M059J (cell line): ENCODE data around the gene ARHGAP42. TPM values are rescaled to one million over a fixed set of nuclear protein-coding genes. Genes with fewer than 3 reads are reported as not detected.

Source experiments
- DNase-seq: peaks from one replicate; pipeline ENCODE4 v3.0.0-alpha.2; 2012; ENCODE audit warnings: low read depth
- total RNA-seq: library from RNA; depleted of rRNA; stranded (reverse); fragments of >200 nt; shearing (Covaris generic); gene quantifications from 2 replicates; pipeline ENCODE4 v1.2.3, GENCODE V29; 2014

The ARHGAP42 gene
- total RNA-seq, 1 experiment from 2014 or later, result 5.9 TPM

DNA sequence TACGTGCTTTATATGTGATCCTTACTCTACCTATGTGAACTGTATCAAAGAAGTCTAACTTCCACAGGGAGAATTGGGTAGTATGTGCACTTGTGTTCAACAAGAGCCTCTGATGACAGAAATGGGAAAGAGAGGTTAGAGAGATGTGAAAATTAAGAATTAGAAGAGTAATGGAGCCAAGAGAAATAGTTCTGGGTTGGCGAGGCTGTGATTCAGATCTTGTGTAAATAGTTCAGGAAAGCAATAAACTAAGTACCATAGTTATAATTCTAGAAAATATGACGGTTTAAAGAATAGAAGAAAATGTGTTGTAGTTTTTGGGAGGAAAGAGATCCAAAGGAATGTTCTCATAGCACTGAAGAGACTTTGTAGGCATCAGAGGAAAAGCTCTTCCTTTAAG is 112.4 kb downstream of the ARHGAP42 start:
- DNase-seq, result no peak

DNA sequence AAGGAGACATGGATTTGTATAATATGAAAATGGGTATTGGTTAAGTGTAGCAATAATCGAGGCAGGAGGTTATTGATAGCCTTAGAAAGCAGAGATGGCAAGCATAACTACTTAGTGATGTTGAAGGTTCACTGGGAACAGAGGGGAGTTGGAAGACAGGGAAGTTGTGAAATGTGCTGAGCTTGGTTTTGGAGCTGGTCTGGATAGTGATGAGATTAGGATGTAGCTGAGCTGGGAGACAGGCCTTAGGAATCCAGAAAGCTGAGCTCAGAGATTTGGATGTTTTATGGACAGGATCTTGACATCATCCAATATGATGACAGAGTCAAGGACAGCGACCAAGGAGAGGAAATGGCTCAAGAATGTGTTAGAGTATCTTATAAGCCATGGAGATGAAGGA is 113.1 kb downstream of the ARHGAP42 start:
- no peak for DNase-seq

DNA sequence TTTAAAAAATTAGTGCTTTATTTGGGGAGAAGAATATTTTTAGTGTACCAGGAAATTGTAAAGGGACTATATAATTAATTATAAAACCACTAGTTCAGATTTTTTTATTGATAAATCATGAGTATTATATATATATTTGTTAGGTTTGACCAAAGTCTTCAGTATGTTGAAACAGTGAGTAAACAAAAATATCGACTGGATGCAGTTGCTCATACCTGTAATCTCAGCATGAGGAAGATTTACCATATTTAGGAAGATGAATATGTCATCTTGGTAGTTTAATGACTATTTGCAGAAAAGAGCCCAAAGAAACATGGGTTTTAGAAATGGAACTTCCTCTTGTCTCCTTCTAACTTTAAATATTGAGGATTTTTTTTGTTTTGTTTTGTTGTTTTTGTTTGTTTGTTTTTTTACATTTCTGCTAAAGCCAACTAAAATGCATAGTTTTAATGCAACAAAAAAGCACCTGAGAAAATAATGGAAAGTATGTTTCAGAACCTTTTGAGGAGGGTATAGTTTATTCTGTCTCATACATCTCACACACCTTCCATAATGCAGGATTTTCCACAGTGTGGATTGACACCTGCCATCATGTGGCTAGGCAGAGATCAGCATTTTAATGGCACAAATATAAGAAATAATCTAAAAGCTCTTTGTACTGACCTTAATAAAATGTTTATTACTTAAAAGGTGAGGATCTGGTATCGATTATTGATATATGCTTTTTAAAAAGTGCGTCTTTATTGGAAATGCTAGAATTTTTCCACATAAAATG is 114.3 kb downstream of the ARHGAP42 start:
- no peak for DNase-seq

DNA sequence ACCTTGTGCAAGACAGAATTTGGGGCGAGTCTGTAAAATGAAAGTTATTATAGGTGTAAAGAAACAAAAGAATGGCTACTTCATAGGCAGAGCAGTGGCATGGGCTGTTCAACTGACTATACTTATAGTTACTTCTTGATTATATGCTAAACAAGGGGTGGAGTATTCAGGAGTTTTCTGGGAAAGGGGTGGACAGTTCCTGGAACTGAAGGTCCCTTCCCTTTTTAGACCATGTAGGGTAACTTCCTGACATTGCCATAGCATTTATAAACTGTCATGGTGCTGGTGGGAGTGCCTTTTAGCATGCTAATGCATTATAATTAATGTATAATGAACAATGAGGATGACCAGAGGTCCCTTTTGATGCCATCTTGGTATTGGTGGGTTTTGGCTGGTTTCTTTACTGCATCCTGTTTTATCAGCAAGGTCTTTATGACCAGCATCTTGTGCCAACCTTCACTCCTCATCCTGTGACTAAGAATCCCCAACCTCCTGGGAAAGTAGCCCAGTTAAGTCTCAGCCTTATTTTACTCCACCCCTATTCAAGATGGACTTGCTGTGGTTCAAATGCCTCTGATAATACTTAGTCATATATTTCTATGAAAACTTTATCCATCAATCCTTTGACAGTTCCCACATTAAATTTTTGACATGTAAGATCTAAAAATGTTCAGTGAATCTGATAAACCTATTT is 118.6 kb downstream of the ARHGAP42 start:
- peak; percentile 81 for DNase-seq

DNA sequence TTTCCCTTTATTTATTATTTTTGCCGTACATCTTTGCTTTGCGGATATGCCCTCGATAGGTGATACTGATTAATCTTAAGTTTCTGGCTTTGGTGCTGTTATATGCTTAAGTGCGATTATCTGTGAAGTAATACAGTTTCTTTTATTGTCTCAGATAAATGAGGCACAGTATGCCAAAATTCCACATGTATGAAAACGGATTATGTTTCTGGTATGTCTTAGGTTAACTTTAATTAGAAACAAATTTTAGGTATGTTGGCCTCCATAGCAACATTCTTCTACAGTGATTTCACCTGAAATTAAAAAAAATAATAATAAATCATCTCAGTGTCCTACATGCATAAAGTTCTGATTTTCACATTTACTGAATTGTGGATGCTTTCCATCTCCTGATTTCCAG is 119.2 kb downstream of the ARHGAP42 start:
- DNase-seq, result no peak

DNA sequence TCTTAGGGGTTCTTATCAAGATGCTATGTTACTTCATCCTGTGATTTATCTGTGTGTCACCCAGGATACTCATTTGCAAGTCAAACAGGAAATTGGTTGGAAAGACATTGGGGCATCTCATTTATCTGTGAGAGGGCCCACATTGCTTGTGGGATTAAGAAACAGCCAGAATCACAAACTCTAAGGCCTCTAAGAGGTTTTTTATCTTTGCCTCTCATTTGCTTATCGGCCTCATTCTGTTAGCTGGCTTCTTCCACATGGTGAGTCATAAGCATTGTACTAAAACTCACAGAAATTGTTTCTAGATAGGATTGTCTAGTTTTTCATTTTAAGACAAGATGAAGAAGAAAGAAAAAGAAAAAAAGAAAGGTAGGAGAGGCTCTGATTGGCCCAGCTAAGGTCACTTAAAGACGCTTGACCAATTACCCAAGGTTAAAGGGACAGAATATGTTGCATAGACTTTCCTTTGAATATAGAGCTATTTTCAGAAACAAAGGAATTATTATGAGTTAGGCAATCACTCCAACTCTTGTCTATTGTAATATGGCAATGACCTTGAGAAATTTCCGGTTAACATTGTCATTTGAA is 121.9 kb downstream of the ARHGAP42 start:
- DNase-seq, result peak; percentile 83

DNA sequence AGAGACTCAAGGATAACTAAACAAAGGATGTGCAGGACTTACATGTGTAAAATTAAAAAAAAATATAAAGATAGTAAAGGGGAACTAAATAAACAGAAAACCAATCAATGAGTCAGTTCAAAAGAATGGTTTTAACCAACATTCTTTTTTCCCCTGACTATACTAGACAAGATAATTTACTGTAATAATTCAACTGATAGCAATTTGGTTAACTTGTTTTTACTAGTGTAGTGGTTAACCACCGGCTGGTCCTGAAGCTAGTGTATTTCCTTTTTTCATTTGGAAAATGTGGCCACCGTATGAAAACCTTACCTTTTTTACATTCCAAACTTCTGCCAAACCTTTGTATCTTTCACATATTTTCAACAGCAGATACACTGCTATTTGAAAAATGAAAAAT is 123.1 kb downstream of the ARHGAP42 start:
- peak; percentile 86 for DNase-seq

DNA sequence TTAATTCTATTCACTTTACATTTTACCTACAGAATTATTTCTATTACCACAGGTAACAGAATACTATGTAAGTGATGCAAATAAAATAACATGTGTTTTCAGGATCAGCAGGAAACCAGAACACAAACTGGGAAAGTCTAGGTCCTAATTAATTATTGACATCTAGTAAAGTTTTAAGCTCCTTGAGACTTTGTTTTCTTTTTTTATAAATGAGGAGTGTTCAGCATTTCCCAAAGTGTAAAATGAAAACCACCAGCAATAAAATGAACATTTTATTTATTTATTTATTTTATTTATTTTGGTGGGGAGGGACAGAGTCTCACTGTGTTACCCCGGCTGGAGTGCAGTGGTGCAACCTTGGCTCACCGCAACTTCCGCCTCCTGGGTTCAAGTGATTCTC is 123.6 kb downstream of the ARHGAP42 start:
- no peak for DNase-seq

DNA sequence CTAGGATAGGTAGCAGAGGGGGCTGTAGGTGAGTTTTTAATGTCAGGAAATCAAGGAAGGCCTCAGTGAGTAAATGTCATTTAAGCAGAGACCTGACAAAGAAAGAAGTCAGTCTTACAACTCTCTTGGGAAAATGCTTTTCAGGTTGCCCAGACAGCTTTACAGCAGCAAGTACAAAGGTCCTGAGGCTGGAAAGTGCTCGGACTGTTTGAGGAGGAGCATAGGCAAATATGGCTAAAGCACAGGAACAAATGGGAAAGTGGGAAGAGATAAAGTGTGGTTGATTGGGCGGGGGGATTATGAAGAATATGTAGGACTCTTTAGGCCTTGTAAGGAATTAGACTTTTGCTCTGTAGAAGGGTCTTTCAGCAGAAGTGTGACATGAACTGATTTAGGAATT is 125.4 kb downstream of the ARHGAP42 start:
- DNase-seq, result no peak

DNA sequence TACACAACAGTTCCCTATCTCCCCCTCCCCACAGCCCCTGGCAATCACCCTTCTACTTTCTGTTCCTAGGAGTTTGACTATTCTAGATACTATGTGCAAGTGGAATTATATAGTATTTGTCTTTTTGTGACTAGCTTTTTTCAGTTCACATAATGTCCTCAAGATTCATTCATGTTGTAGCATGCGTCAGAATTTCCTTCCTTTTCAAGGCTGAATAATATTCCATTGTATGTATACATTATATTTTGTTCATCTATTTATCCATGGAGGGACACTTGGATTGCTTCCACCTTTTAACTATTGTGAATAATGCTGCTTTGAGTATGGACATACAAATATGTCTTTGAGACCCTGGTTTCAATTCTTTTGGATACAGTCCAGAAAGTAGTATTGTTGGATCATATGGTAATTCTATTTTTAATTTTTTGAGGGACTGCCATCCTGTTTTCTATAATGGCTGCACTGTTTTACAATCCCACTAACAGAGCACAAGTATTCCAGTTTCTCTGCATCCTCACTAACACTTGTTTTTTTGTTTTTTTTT is 128.8 kb downstream of the ARHGAP42 start:
- no peak for DNase-seq

DNA sequence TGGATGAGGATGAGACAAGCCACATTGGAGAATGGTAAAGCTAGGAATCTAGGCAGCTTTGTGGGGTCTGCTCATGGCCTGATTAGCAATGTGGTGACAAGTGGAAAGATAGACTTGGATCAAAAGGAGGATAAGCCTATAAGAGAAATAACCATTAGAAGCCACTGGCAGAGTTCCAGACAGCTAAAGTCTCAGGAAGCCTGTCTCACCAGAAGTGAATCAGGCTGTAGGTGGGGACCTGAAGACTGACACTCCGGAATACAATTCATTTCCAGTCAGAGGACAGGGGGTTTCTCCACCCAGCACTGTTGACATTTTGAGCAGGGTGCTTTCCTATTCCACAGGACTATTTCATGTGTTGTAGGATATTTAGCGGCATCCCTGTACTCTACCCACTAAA is 129.7 kb downstream of the ARHGAP42 start:
- DNase-seq, result peak; percentile 42

DNA sequence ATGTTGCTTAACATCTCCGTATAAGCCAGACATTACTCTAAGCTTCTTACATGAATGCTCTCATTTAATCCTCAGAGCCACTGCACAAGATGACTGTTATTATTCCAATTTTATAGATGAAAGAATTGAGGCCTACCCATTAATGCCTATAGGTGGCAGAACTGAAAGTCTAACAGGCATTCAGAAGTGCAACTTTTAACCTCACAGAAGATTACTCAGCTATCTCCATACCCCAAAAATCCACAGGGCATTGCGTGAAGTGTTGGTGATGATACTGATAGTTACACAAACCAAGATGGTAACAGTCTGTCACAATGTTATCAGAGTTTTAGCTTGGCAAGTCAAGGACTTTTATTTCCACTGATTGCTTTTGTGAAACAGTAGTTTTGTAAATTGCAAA is 130.5 kb downstream of the ARHGAP42 start:
- no peak for DNase-seq

DNA sequence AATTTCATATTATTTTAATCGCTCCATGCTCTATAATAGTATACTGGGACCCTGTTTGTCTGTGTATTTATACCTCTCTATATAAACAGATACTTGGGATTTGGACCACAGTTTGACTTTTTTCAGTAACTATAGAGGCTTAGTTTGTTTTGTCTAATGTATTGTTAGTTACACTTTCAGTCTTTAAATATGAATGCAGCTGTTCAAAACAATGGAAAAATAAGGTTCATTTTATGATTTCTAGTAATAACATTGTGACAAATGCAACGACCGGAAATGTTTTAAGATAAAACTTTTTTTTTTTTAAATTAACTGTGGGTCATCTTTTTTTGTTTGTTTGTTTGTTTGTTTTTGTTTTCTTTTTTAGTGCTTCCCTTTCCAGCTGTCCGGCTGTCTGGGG is 133.5 kb downstream of the ARHGAP42 start:
- no peak for DNase-seq

DNA sequence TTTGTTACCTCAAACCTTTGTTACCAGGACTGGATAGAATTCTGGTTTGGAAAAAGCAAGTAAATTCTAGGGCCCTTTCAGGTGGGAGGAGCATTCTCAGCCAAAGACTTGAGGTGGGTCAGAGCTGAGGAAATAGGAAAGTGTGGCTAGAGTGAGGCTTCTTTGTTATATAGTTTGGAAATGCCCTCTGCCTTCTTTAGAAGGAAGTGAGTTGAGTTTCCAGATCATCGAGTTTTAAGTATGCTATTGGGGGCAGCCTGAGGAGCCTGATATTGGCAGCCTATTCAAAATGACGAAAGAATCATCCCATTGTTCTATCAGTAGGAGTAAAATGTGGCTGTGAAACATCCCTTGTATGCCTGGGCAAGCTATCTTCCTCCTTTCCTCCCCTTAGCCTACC is 134.1 kb downstream of the ARHGAP42 start:
- DNase-seq, result no peak

DNA sequence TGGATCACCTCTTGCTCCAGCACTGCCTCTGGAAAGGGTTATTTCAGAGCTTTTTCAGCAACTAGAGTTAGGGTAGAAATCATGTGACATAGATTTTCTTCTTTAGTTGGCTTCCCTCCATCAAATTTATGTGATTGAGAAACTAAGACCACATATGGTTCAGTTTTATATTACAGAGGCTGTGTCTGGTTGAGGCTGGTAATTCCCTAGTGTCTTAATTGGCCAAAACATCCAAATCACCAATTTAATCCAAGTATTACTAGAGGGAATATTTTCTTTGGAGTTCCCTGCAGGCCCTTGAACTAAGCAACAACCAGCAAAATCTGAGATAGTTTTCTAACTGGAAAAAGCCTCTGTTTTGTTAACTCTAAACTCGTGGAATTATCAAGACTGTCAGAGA is 136.3 kb downstream of the ARHGAP42 start:
- no peak for DNase-seq

DNA sequence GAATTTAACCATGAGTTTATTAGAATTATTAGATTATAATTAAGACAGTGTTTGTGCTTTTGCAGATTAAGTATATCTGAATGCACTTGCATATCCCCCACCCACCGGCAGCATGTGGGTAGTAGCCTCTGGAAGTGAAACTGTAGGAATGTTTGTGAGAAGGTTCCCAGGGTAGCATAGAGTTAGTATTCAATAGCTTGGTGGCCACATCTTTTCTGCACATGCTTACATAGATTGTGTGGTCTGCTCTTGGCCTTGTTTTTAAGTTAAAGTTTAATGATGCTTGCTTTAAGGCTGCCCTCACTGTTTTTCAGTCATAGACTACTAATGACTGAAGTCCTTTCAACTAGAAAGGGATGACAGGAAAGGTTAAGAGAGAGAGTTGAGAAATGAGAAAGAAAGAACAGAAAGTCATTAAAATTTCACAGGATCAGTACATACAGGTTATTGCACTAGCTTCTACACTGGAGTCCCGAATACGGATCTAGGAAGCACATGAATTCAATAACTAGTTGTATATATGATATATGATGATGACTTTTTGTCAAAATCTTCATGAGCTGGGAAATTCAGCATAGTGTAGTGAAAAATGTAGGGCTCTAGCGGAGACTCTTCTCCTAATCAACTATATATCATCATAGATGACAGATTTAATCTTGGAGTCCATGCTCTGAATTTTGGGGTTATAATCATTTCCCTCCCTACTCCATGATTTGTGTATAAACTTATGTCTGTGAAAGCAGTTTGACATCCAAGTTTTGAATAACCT is 137.1 kb downstream of the ARHGAP42 start:
- no peak for DNase-seq

DNA sequence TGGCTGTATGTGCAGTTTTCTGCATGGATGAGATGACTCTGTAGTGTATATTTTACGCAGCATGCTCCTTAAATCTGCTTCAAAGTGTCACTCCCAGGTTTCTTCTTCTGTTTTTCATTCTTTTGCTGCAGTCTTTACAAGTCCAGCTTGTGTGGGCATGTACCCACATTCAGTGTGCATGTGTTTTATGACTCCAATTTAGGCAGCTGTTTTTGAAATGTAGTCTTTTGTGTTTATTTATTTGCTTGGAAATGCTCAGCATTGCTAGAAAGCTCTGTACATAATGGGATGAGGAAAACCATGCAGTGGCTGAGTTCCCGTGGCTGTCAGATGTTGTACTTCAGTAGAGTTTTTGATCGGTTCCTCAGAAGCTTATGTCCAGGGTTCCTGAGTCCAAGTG is 138.5 kb downstream of the ARHGAP42 start:
- no peak for DNase-seq

DNA sequence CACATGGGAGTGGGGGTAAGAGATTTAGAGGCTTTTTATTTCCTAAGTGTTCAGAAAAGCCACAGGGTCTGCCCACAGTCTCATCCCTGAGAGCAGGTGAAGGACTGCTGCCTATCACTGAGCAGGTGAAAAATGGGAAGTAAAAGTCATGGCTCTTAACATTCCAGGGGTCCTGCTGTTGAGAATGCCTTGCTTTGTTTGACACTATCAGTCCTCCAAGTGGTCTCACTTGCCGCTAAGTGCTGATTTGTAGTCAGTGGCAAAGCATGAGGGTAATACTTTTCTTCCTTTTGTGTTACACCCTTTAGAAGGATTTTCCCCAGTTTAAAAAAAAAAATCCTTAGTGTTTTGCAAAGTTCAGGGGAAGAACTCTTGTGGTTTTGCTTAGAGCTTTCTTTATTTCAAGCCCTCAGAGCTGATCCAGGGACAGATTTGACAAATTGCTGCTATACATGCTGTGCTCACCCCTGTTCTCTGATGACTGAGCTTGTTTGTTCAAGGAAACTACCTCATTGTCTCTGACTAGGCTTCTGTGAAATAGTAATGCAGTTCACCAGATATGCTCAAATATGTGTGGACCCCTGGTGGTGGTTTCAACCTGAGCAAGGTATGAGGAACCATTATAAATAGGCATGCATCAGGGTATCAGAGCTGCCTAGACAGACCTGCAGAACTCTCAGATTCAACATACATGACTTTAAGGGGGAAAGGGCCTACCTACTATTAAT is 141.0 kb downstream of the ARHGAP42 start:
- DNase-seq, result peak; percentile 54

DNA sequence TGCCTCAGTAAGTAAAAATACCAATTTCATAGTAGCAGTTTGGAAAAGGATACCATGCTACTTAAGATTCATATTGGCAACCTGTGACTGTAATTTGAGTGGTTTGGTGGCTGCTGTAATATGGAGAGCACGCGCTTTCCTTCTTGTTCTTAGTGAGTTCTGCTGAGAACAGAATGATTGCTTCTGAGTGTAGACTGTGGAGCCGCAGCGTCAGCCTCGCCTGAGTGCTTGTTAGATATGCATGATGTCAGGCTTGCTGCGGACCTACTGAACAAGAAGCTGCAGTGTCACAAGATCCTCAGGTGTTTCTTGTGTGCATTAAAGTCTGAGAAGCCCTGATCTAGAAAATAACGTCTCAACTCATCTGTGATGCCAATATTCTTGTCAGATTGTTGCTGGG is 143.2 kb downstream of the ARHGAP42 start:
- DNase-seq, result no peak

DNA sequence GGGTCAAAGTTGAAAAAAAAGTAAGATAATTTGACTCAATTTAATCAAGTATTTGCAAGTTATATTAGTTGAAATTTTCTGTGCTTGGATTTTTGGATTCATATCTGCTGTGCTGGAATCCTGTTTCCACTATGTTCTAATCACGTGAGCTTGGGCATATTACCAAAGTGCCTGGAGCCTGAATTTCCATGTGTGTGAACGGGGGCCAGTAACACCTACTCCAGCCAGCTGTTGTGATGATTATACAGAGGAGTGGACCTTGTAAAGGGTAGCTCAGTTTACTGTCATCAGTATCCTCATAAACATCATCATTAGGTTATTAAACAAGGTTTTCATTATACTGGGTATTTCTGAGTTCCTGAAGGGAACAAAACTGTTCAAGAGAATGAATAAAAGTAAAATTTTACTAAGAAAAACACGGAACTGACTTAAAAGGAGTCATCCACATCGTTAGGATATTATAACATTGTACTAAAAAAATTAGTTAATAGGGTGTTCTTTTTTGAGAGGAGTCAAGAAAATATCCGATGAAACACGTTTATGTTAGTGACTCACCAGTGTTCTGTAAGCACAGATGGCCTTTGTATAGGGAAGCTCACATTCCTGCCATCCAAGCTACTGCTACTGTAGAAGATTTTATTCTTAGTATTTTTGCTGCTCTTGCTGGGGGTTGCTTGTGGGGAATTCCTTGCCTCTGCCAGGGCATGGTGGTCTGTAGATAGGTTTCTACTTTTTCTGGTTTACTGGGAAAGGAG is 144.1 kb downstream of the ARHGAP42 start:
- peak; percentile 54 for DNase-seq
